HepG2 (cell line): Measurements from ENCODE around the gene CACNA1I. TPM values are rescaled to one million over a fixed set of nuclear protein-coding genes. Genes with fewer than 3 reads are reported as not detected.

Experiments used
- ATAC-seq: fragments of 200-7000 bp; cut with Tn5 transposase; 3 replicates; pipeline ENCODE4 v1.9.1; 2020; ENCODE audit warnings: mild to moderate bottlenecking, moderate library complexity
- BruUV-seq: library from RNA; stranded (reverse); fragments of 400-500 nt; replicated peaks from 2 replicates; lab custom pipeline; 2021; lab: Mats Ljungman, UMichigan
- CTCF ChIA-PET: fragments of 300-600 bp; formaldehyde crosslinking; extraction: SDS; loops from one replicate; lab custom pipeline; 2021; ENCODE audit warnings: low total read pairs, inconsistent platforms, low intra/inter-chr PET ratio; lab: Yijun Ruan, JAX
- POLR2A ChIA-PET: fragments of 350-600 bp; sonication (Branson Sonifier 250); formaldehyde crosslinking; loops from one replicate; lab custom pipeline; 2020; ENCODE audit warnings: antibody characterized with exemption, inconsistent platforms; lab: Yijun Ruan, JAX
- DNase-seq: peaks from one replicate; pipeline ENCODE4 v3.0.0-alpha.2; 2015; ENCODE audit warnings: low spot score
- FAIRE-seq: peaks from 3 replicates; lab custom pipeline; 2011; peaks lifted over from hg19 to GRCh38; lab: Jason Lieb, UNC
- H2AFZ ChIP-seq: one replicate; pipeline ENCODE4 v1.6.1; 2011; ENCODE audit warnings: low read length, inconsistent platforms
- H3K27ac ChIP-seq: fragments of 300-600 bp; 3 replicates; pipeline ENCODE4 v1.8.0; 2011; ENCODE audit warnings: mixed run types, mild to moderate bottlenecking, mixed read lengths, low read length, inconsistent platforms; ENCODE audit not compliant: insufficient read depth; ENCODE audit errors: extremely low read length
- H3K27me3 ChIP-seq, 2 experiments: fragments of 200-600 bp in 1 of 2; 2 replicates in 1 of 2; 3 replicates in 1 of 2; pipeline versions ENCODE4 v1.6.0 to v1.8.0; 2011; ENCODE audit warnings: low read length in 2 of 2, mild to moderate bottlenecking in 2 of 2, moderate library complexity in 2 of 2, inconsistent platforms in 1 of 2; ENCODE audit not compliant: insufficient read depth in 2 of 2, control insufficient read depth in 1 of 2
- H3K36me3 ChIP-seq, 2 experiments: fragments of 200-600 bp in 1 of 2; replicated peaks in 1 of 2; 2 replicates in 1 of 2; 3 replicates in 1 of 2; pipeline versions ENCODE4 v1.5.1 to v1.8.0; 2011; ENCODE audit warnings: low read length in 2 of 2, inconsistent platforms in 1 of 2; ENCODE audit not compliant: insufficient read depth in 2 of 2, control insufficient read depth in 1 of 2
- H3K4me1 ChIP-seq: 2 replicates; pipeline ENCODE4 v1.5.1; 2012; ENCODE audit warnings: low read length, inconsistent platforms; ENCODE audit not compliant: insufficient read depth
- H3K4me2 ChIP-seq: 2 replicates; pipeline ENCODE4 v1.6.0; 2011; ENCODE audit warnings: low read depth, low read length, inconsistent platforms
- H3K4me3 ChIP-seq, 3 experiments: fragments of 200-600 bp in 1 of 3; sonication (generic), shearing (Covaris generic) in 1 of 3; replicated peaks in 1 of 3; 2 replicates each; pipeline ENCODE4 v1.5.1; 2011 to 2016; ENCODE audit warnings: low read length in 3 of 3, inconsistent platforms in 2 of 3, low read depth in 2 of 3, mild to moderate bottlenecking in 2 of 3, control low read depth in 1 of 3, mixed read lengths in 1 of 3; ENCODE audit not compliant: insufficient read depth in 1 of 3
- H3K79me2 ChIP-seq: one replicate; pipeline ENCODE4 v1.6.1; 2011; ENCODE audit warnings: low read length, inconsistent platforms; ENCODE audit not compliant: insufficient read depth
- H3K9ac ChIP-seq: 2 replicates; pipeline ENCODE4 v1.6.0; 2011; ENCODE audit warnings: mild to moderate bottlenecking, low read depth, low read length, inconsistent platforms; ENCODE audit not compliant: insufficient read depth
- H3K9me3 ChIP-seq: 2 replicates; pipeline ENCODE4 v1.5.1; 2012; ENCODE audit warnings: mild to moderate bottlenecking, low read length
- H4K20me1 ChIP-seq: 2 replicates; pipeline ENCODE4 v1.6.0; 2011; ENCODE audit warnings: inconsistent platforms, mild to moderate bottlenecking, low read length, moderate library complexity; ENCODE audit not compliant: insufficient read depth
- CBX1 ChIP-seq: IDR thresholded peaks from one replicate; pipeline ENCODE4 v1.6.1; 2016; ENCODE audit warnings: antibody characterized with exemption, low read depth
- HNRNPUL1 ChIP-seq: fragments of 200-400 bp; formaldehyde crosslinking; IDR thresholded peaks from 2 replicates; pipeline ENCODE4 v1.6.1; 2017; ENCODE audit warnings: low read depth, mild to moderate bottlenecking, low read length, moderate library complexity
- HOXA3 ChIP-seq: sonication (generic); formaldehyde crosslinking; IDR thresholded peaks from 2 replicates; pipeline ENCODE4 v1.5.0; 2020; ENCODE audit warnings: missing genetic modification reagents
- IKZF4 ChIP-seq: sonication (generic); formaldehyde crosslinking; IDR thresholded peaks from 2 replicates; pipeline ENCODE4 v1.5.1; 2020; ENCODE audit warnings: borderline replicate concordance, mild to moderate bottlenecking, low read depth, missing genetic modification reagents; ENCODE audit errors: not compliant biosample characterization
- KLF13 ChIP-seq: sonication (generic); formaldehyde crosslinking; IDR thresholded peaks from 2 replicates; pipeline ENCODE4 v1.4.0; 2020; ENCODE audit warnings: mild to moderate bottlenecking, missing genetic modification reagents
- NCOR1 ChIP-seq: fragments of 200-600 bp; sonication (generic); IDR thresholded peaks from 2 replicates; pipeline ENCODE4 v1.7.0; 2017; ENCODE audit warnings: antibody characterized with exemption, low read length, borderline replicate concordance
- ZFP1 ChIP-seq: IDR thresholded peaks from 2 replicates; pipeline ENCODE4 v1.6.1; 2016
- ZNF225 ChIP-seq: sonication (generic); formaldehyde crosslinking; IDR thresholded peaks from 2 replicates; pipeline ENCODE4 v1.4.0; 2020; ENCODE audit warnings: mild to moderate bottlenecking, missing genetic modification reagents
- ZNF296 ChIP-seq: sonication (generic); formaldehyde crosslinking; conservative IDR thresholded peaks from 2 replicates; pipeline ENCODE4 v1.5.0; 2020; ENCODE audit warnings: mild to moderate bottlenecking, missing genetic modification reagents
- ZNF30 ChIP-seq: sonication (generic); formaldehyde crosslinking; IDR thresholded peaks from 2 replicates; pipeline ENCODE4 v1.5.0; 2020; ENCODE audit warnings: mild to moderate bottlenecking, missing genetic modification reagents
- ZNF746 ChIP-seq: sonication (generic); formaldehyde crosslinking; IDR thresholded peaks from 2 replicates; pipeline ENCODE4 v1.8.0; 2022; ENCODE audit warnings: mild to moderate bottlenecking, missing genetic modification reagents
- ZNF766 ChIP-seq: sonication (generic); formaldehyde crosslinking; IDR thresholded peaks from 2 replicates; pipeline ENCODE4 v1.5.0; 2020; ENCODE audit warnings: missing genetic modification reagents, borderline replicate concordance
- ZNF782 ChIP-seq: sonication (generic); formaldehyde crosslinking; IDR thresholded peaks from 2 replicates; pipeline ENCODE4 v1.4.0; 2020; ENCODE audit warnings: missing genetic modification reagents, mild to moderate bottlenecking, borderline replicate concordance
- WGBS: methylation state at CpG from one replicate; pipeline ENCODE4 v1.1.6; 2017; ENCODE audit warnings: low lambda C conversion rate; 5-methylcytosine and 5-hydroxymethylcytosine counted together
- in situ Hi-C: cut with HindIII; loops from 2 replicates; pipeline ENCODE4 v1.10.0; 2017; ENCODE audit warnings: low pct_unique_long_range_greater_than_20kb; ENCODE audit not compliant: extremely low pct_ligation_motif_present
- intact Hi-C: fragments of 100-400 bp; cut with micrococcal nuclease; formaldehyde crosslinking; loops from one replicate; pipeline ENCODE4 v1.10.0; 2022; ENCODE audit not compliant: unreplicated experiment
- polyA plus RNA-seq, 8 experiments: library from polyadenylated mRNA; depleted of rRNA in 3 of 8; stranded (reverse) in 7 of 8; unstranded in 1 of 8; fragments of >200 nt; fragmentation: Illumina TruSeq in 4 of 8; extraction: Trizol in 4 of 8; gene quantifications; 2 replicates each; pipeline versions ENCODE4 v1.2.1 to v1.2.3, GENCODE V29; 2011 to 2016; ENCODE audit warnings: low read depth in 4 of 8, missing spikeins in 1 of 8, mixed read lengths in 1 of 8; ENCODE audit not compliant: insufficient read depth in 1 of 8
- total RNA-seq, 5 experiments: library from RNA; depleted of rRNA; stranded (reverse); fragments of >200 nt; fragmentation: Illumina TruSeq; extraction: Trizol; gene quantifications; 2 replicates each; pipeline ENCODE4 v1.2.3, GENCODE V29; 2016; ENCODE audit warnings: low read depth in 1 of 5
- TF ChIP-seq, protein P1 (sequence below): fragments of 450-650 bp; IDR thresholded peaks from 2 replicates; pipeline ENCODE4 v1.6.1; 2016
- TF ChIP-seq, protein P2 (sequence below): sonication (generic); formaldehyde crosslinking; conservative IDR thresholded peaks from 2 replicates; pipeline ENCODE4 v1.4.0; 2020; ENCODE audit warnings: missing genetic modification reagents
- TF ChIP-seq, protein P3 (sequence below): sonication (generic); formaldehyde crosslinking; IDR thresholded peaks from 2 replicates; pipeline ENCODE4 v1.8.0; 2022; ENCODE audit warnings: mild to moderate bottlenecking, missing genetic modification reagents, moderate library complexity

Gene CACNA1I
- total and polyA plus RNA-seq, 2 of the 13 experiments (the other 11 are each of a cell fraction or from before 2014, with no cell fraction given), result not detected

DNA sequence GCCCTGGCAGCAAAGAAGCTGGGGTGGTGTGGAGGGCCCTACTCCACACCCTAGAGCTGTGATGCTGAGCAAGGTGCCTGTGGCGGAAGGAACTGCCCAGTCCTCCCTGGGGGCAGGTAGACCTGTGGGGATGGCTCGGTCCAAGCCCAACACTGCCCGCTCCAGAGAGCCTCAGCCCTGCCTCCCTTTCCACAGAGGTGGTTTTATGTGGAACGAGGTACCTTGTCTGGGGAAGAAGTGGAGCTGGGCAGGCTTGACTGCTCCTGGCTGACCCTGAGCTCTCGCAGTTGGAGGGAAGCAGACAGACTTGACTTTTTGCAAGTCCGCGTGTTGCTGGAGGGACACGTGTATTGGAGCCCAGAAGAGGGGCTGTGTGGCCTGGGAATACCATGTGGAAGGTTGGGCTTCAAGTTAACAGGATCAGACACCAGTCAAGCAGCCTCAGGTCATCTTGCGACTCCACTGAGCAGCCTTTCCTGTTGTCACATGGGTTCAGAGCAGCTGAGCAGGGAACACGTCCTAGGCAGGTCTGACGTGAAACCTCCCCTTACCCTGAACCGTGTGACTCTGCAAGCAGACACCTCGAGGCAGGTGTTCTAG is 117.7 kb downstream of the CACNA1I start:
- Histone ChIP-seq H3K36me3 (no peaks in the 10 kb centered on the region), H4K20me1 (no peaks in the 10 kb centered on the region), H3K9ac (no peak overlapping the region), H3K27ac (no peak overlapping the region), H3K4me1 (no peaks in the 10 kb centered on the region), H3K4me3 (no peak overlapping the region), H3K9me3 (no peaks in the 10 kb centered on the region), H3K79me2 (no peaks in the 10 kb centered on the region), H3K27me3 (peaks cover 16 to 56% of the 10 kb centered on the region in 2 experiments), H3K4me2 (no peak overlapping the region), H2AFZ (no peak overlapping the region)
- ChIA-PET CTCF (no interaction called here), POLR2A (no interaction called here)
- 3% methylated on average over 9 of the region's 13 CpGs for WGBS
- DNase-seq, result no peak
- no peak for FAIRE-seq
- in situ Hi-C loops (no loop called here), intact Hi-C loops (no loop called here)
- TF ChIP-seq, protein P1, sequence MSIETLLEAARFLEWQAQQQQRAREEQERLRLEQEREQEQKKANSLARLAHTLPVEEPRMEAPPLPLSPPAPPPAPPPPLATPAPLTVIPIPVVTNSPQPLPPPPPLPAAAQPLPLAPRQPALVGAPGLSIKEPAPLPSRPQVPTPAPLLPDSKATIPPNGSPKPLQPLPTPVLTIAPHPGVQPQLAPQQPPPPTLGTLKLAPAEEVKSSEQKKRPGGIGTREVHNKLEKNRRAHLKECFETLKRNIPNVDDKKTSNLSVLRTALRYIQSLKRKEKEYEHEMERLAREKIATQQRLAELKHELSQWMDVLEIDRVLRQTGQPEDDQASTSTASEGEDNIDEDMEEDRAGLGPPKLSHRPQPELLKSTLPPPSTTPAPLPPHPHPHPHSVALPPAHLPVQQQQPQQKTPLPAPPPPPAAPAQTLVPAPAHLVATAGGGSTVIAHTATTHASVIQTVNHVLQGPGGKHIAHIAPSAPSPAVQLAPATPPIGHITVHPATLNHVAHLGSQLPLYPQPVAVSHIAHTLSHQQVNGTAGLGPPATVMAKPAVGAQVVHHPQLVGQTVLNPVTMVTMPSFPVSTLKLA, result 0 out of 2 replicates have a peak, but pooled peaks have one; percentile 10
- TF ChIP-seq HOXA3 (CRISPR knock-in tag), result no peak
- no peak for ATAC-seq
- no TSS peak for BruUV-seq

DNA sequence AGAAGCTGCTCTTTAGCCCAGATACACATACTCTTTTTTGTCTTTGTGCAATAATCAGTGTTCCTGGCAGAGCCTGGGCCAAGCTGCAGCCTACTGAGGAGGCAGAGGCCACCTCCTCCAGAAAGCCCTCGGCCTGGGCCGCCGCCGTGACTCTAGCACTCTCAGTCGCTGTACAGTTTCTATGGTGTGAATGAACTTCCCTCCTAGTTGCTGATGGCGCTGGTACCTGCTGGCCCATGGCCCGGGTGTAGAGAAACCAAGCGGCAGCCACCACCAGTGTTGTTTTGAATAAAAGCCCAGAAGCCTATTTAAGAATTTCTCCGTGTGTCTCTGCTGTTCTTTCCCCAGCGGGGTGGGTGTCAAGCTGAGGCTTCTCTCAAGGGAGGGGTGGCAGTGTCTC is 118.9 kb downstream of the CACNA1I start:
- Histone ChIP-seq H3K27ac (no peak overlapping the region), H3K79me2 (no peaks in the 10 kb centered on the region), H3K9ac (no peak overlapping the region), H3K36me3 (no peaks in the 10 kb centered on the region), H2AFZ (no peak overlapping the region), H3K4me1 (no peaks in the 10 kb centered on the region), H3K4me3 (no peak overlapping the region), H3K4me2 (no peak overlapping the region), H3K27me3 (peaks cover 16 to 57% of the 10 kb centered on the region in 2 experiments), H3K9me3 (no peaks in the 10 kb centered on the region), H4K20me1 (no peaks in the 10 kb centered on the region)
- ChIA-PET CTCF (no interaction called here), POLR2A (no interaction called here)
- ATAC-seq (no peak), FAIRE-seq (no peak), DNase-seq (no peak)
- intact Hi-C loops, result no loop called here
- no TSS peak for BruUV-seq
- WGBS, result 18% methylated on average over 8 of the region's 10 CpGs
- in situ Hi-C loops, result no loop called here
- TF ChIP-seq ZFP1 (no peak), ZNF746 (CRISPR knock-in tag) (no peak), ZNF30 (CRISPR knock-in tag) (no peak), IKZF4 (no peak), ZNF766 (CRISPR knock-in tag) (no peak), CBX1 (no peak), NCOR1 (no peak), ZNF782 (CRISPR knock-in tag) (no peak), HNRNPUL1 (no peak), KLF13 (CRISPR knock-in tag) (no peak), ZNF296 (CRISPR knock-in tag) (no peak), ZNF225 (CRISPR knock-in tag) (no peak)
- TF ChIP-seq, protein P2, sequence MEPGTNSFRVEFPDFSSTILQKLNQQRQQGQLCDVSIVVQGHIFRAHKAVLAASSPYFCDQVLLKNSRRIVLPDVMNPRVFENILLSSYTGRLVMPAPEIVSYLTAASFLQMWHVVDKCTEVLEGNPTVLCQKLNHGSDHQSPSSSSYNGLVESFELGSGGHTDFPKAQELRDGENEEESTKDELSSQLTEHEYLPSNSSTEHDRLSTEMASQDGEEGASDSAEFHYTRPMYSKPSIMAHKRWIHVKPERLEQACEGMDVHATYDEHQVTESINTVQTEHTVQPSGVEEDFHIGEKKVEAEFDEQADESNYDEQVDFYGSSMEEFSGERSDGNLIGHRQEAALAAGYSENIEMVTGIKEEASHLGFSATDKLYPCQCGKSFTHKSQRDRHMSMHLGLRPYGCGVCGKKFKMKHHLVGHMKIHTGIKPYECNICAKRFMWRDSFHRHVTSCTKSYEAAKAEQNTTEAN (CRISPR knock-in tag), result no peak
- TF ChIP-seq, protein P3, sequence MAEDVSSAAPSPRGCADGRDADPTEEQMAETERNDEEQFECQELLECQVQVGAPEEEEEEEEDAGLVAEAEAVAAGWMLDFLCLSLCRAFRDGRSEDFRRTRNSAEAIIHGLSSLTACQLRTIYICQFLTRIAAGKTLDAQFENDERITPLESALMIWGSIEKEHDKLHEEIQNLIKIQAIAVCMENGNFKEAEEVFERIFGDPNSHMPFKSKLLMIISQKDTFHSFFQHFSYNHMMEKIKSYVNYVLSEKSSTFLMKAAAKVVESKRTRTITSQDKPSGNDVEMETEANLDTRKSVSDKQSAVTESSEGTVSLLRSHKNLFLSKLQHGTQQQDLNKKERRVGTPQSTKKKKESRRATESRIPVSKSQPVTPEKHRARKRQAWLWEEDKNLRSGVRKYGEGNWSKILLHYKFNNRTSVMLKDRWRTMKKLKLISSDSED (CRISPR knock-in tag), result no peak
